ENCODE results near the gene WDR13. TPM values are rescaled to one million over a fixed set of nuclear protein-coding genes. Genes with fewer than 3 reads are reported as not detected.
A peak's percentile ranks its signal among the peaks of the same experiment; 100 is the strongest.

Gene WDR13
- total RNA-seq, 1 donor from 2014 or later: 70.4 TPM

- H3K27ac Mint-ChIP-seq (ENCODE audit: unreplicated experiment): no peak overlapping the region
- H3K27me3 Mint-ChIP-seq (ENCODE audit: unreplicated experiment): peaks cover 2% of the 10 kb centered on the region
- H3K36me3 Mint-ChIP-seq (ENCODE audit: unreplicated experiment): no peaks in the 10 kb centered on the region
- DNase-seq: no peak
- no peak overlapping the region for H3K4me3 Mint-ChIP-seq (ENCODE audit: unreplicated experiment)
- H3K9me3 Mint-ChIP-seq (ENCODE audit: unreplicated experiment): no peaks in the 10 kb centered on the region
- peaks cover 3% of the 10 kb centered on the region for H3K4me1 Mint-ChIP-seq (ENCODE audit: low read depth, unreplicated experiment)
- no peak for TF ChIP-seq CTCF (IDR thresholded peaks at IDR 0.05; ENCODE audit: partially characterized antibody, unreplicated experiment)
These were observed 14.4 kb downstream of the WDR13 start for GRCh38 chrX:48611703-48612102.

- no peak for TF ChIP-seq CTCF (IDR thresholded peaks at IDR 0.05; ENCODE audit: partially characterized antibody, unreplicated experiment)
- no peak for DNase-seq
- H3K4me3 Mint-ChIP-seq (ENCODE audit: unreplicated experiment): no peak overlapping the region
- no peaks in the 10 kb centered on the region for H3K9me3 Mint-ChIP-seq (ENCODE audit: unreplicated experiment)
- peaks cover 2% of the 10 kb centered on the region for H3K27me3 Mint-ChIP-seq (ENCODE audit: unreplicated experiment)
- peaks cover 7% of the 10 kb centered on the region for H3K4me1 Mint-ChIP-seq (ENCODE audit: low read depth, unreplicated experiment)
- H3K36me3 Mint-ChIP-seq (ENCODE audit: unreplicated experiment): no peaks in the 10 kb centered on the region
- no peak overlapping the region for H3K27ac Mint-ChIP-seq (ENCODE audit: unreplicated experiment)
These were observed 16.3 kb downstream of the WDR13 start for GRCh38 chrX:48613502-48614160.

- Mint-ChIP-seq H3K4me3 (ENCODE audit: unreplicated experiment) (no peak overlapping the region), H3K9me3 (ENCODE audit: unreplicated experiment) (no peaks in the 10 kb centered on the region)
- DNase-seq: no peak
These were observed 19.3 kb downstream of the WDR13 start for GRCh38 chrX:48616576-48616975.

GRCh38 chrX:48617542-48618340 lies 20.4 kb downstream of the WDR13 start:
- Mint-ChIP-seq H3K27me3 (ENCODE audit: unreplicated experiment) (no peaks in the 10 kb centered on the region), H3K27ac (ENCODE audit: unreplicated experiment) (peak overlapping the region; percentile 78), H3K36me3 (ENCODE audit: unreplicated experiment) (no peaks in the 10 kb centered on the region), H3K9me3 (ENCODE audit: unreplicated experiment) (no peaks in the 10 kb centered on the region), H3K4me1 (ENCODE audit: low read depth, unreplicated experiment) (peaks cover 7% of the 10 kb centered on the region), H3K4me3 (ENCODE audit: unreplicated experiment) (no peak overlapping the region)
- no peak for DNase-seq
- no peak for TF ChIP-seq CTCF (IDR thresholded peaks at IDR 0.05; ENCODE audit: partially characterized antibody, unreplicated experiment)

More at GRCh38 chrX:48616576-48616975, 19.3 kb downstream of the WDR13 start:
- Mint-ChIP-seq H3K4me1 (ENCODE audit: low read depth, unreplicated experiment) (peaks cover 7% of the 10 kb centered on the region), H3K27ac (ENCODE audit: unreplicated experiment) (no peak overlapping the region), H3K27me3 (ENCODE audit: unreplicated experiment) (no peaks in the 10 kb centered on the region), H3K36me3 (ENCODE audit: unreplicated experiment) (no peaks in the 10 kb centered on the region)
- TF ChIP-seq CTCF (IDR thresholded peaks at IDR 0.05; ENCODE audit: partially characterized antibody, unreplicated experiment): no peak
